ENCODE data around the gene LY6G6F.

LY6G6F gene

GRCh38 chr6:31687321-31687720 is 19.3 kb upstream of the LY6G6F start:
- no peak for TF ChIP-seq CTCF (IDR thresholded peaks at IDR 0.05; ENCODE audit: low read depth, low read length)
- H3K4me3 ChIP-seq (ENCODE audit: low read depth, low read length) = no peak overlapping the region
- H3K27me3 ChIP-seq = no peaks in the 10 kb centered on the region
- no peaks in the 10 kb centered on the region for H3K4me1 ChIP-seq
- no peaks in the 10 kb centered on the region for H3K36me3 ChIP-seq
- H3K9me3 ChIP-seq = no peaks in the 10 kb centered on the region
- DNase-seq = no peak

GRCh38 chr6:31687860-31688693 is 18.6 kb upstream of the LY6G6F start:
- Histone ChIP-seq H3K9me3 (no peaks in the 10 kb centered on the region), H3K27me3 (no peaks in the 10 kb centered on the region), H3K36me3 (no peaks in the 10 kb centered on the region), H3K4me3 (ENCODE audit: low read depth, low read length) (no peak overlapping the region), H3K4me1 (no peaks in the 10 kb centered on the region)
- TF ChIP-seq CTCF (IDR thresholded peaks at IDR 0.05; ENCODE audit: low read depth, low read length) = no peak
- no peak for DNase-seq

DNA sequence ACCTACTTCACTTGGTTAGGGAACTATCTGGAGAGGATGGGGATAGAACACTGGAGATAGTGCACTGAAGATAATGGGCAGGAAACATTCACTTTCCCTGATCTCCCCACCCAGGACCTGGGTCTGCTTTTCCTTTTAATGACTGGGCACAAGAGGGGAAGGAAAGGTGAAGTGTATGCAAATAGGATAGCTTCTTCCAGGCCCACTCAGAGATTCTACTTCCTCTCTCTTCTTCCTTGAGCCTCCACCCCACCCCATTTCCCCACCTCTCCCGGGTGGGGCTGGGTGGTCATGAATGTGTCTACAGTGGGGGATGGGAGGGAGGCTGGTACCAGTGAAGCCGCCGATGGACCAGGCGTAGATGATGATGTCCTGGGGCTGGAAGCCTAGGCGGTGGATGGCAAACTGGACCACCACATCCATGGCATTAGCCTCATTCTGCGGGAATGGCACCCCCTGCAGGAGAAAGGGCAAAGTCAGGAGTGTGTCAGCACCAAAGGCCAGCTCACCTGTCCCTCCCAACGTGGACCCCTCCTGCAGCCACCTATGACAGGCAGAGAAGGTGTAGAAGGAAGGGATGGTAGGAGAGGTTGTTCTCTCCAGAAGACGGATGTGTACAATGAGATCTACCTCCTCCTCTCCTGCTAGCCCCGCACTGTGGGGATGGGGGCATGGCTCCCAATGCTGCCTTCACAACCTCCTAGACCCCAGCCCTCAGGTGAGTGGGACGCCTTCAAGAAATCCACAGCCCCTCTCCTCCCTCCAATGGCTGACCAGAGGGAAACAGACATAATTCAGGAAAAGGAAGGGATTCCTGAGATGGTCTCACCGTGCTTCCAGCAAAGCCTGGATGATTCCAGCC is 17.2 kb upstream of the LY6G6F start:
- TF ChIP-seq CTCF (IDR thresholded peaks at IDR 0.05; ENCODE audit: low read depth, low read length) = peak; percentile 51
- Histone ChIP-seq H3K27me3 (no peaks in the 10 kb centered on the region), H3K36me3 (no peaks in the 10 kb centered on the region), H3K4me1 (no peaks in the 10 kb centered on the region), H3K9me3 (no peaks in the 10 kb centered on the region), H3K4me3 (ENCODE audit: low read depth, low read length) (no peak overlapping the region)
- peak; percentile 24 for DNase-seq

- Histone ChIP-seq H3K36me3 (no peaks in the 10 kb centered on the region; the same call in none of the 2 replicates), H3K9me3 (no peaks in the 10 kb centered on the region), H3K27me3 (no peaks in the 10 kb centered on the region), H3K4me3 (ENCODE audit: low read depth, low read length) (no peak overlapping the region), H3K4me1 (no peaks in the 10 kb centered on the region)
- TF ChIP-seq CTCF (IDR thresholded peaks at IDR 0.05; ENCODE audit: low read depth, low read length) = no peak
- no peak for DNase-seq
These were observed 16.2 kb upstream of the LY6G6F start for GRCh38 chr6:31690231-31691077.

DNA sequence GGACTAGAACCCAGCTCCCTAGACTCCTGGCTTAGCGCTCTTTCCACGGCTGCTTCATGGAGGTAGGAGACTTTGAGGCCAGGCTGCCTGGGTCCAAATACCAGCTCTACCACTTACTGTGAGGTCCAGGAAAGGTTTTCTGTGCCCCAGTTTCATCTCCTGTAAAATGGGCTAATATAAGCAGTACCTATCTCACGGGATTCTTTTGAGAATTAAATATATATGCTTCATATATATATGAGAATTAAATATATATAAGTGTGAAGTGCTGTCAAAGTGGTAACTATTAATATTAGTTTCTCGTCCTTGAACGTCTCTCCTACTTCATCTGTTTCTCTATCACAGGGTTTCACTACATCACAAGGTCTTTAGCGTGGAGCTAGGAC is 15.6 kb upstream of the LY6G6F start:
- Histone ChIP-seq H3K4me1 (no peaks in the 10 kb centered on the region), H3K9me3 (no peaks in the 10 kb centered on the region), H3K36me3 (no peaks in the 10 kb centered on the region; the same call in none of the 2 replicates), H3K27me3 (no peaks in the 10 kb centered on the region), H3K4me3 (ENCODE audit: low read depth, low read length) (no peak overlapping the region)
- DNase-seq = no peak
- no peak for TF ChIP-seq CTCF (IDR thresholded peaks at IDR 0.05; ENCODE audit: low read depth, low read length)

Measured in BE2C (cell line).